Measurements from ENCODE around the gene SORL1. TPM values are rescaled to one million over a fixed set of nuclear protein-coding genes. Genes with fewer than 3 reads are reported as not detected.
"Not testable (repeated sequence)": the region's sequence is repeated elsewhere in the genome, so short reads cannot be mapped to it uniquely, and the experiment has no call there.

SORL1 gene
- total RNA-seq, 6 experiments from 2014 or later = 0.19 to 0.48 (median 0.36) TPM

DNA sequence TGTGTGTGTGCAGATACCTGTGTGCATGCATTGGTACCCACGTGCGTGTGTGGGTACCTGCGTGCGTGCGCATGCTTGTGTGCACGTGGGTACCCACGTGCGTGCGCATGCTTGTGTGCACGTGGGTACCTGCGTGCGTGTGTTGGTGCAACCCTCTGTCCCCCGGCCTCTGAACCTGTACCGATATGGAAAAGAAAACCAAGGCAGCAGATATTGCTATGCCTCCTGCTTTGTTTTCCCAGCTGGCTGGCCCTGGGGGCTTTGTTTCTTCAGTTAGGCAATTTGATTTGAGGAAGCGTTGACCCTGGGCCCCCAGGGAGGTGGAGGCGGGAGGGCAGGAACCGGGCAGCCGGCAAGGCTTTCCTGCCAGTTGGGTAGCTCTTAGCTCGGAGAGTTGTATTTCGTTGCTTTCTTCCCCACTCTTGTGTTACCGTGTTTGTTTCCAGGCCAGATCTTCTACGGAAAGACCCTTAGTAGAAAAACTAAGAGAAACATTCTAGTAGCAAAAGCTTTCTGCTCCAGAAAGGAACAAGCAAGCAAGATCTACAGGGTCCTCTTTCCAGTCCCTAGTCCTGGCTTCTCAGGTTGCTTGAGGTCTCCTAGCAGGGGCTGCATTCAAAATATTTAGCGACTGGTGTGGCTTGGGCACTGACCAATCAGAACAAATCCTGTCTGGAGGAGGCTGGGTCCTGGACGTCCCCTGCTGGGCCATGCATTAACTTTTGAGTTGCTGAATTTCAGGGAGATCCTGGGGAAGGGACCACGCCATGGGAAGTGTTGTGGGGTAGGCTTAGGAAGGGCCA, 27.0 kb downstream of the SORL1 start:
- no peaks in the 10 kb centered on the region for H3K4me1 Mint-ChIP-seq (ENCODE audit: low read depth)
- no peaks in the 10 kb centered on the region for H3K36me3 Mint-ChIP-seq (ENCODE audit: low read depth)
- peaks cover 35% of the 10 kb centered on the region for H3K27me3 Mint-ChIP-seq (ENCODE audit: insufficient read depth)
- no peak overlapping the region for H3K4me3 Mint-ChIP-seq
- TF ChIP-seq CTCF (IDR thresholded peaks at IDR 0.05) = no peak
- no peak overlapping the region for H3K27ac Mint-ChIP-seq
- H3K9me3 Mint-ChIP-seq = no peaks in the 10 kb centered on the region
- no peak for DNase-seq

DNA sequence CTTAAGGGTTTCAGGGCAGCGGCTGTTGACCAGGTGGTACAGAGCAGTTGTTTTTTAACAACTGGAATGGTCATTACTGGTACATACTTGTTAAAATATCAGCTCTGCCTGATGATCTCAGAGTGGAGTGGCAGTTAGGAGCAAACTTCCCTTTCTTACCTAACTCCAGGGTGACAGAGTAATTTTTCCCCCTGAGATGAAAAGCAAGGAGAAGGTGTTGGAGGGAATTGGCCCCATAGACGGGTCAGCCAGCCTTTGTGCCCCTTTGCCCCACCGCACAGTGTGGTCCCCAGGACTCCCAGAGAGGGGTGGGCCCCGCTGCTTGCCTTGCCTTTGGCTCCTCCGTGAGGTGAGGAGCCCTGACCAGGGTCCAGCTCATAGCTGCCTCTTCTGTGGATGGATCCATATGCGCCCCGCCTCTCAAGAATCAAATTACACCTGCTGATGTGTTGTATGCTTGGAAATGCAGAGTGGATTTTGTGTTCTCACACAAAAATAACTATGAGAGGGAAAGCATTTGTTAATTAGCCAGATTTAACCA, 27.7 kb downstream of the SORL1 start:
- Mint-ChIP-seq H3K9me3 (no peaks in the 10 kb centered on the region), H3K4me1 (ENCODE audit: low read depth) (no peaks in the 10 kb centered on the region), H3K4me3 (no peak overlapping the region), H3K36me3 (ENCODE audit: low read depth) (no peaks in the 10 kb centered on the region), H3K27ac (no peak overlapping the region), H3K27me3 (ENCODE audit: insufficient read depth) (peaks cover 40% of the 10 kb centered on the region)
- DNase-seq = no peak
- TF ChIP-seq CTCF (IDR thresholded peaks at IDR 0.05) = no peak

- DNase-seq; H3K27ac Mint-ChIP-seq; H3K9me3 Mint-ChIP-seq; H3K4me1 Mint-ChIP-seq (ENCODE audit: low read depth); H3K4me3 Mint-ChIP-seq; H3K36me3 Mint-ChIP-seq (ENCODE audit: low read depth): not testable (repeated sequence)
- peaks cover 39% of the 10 kb centered on the region for H3K27me3 Mint-ChIP-seq (ENCODE audit: insufficient read depth)
Observed at GRCh38 chr11:121481484-121482230, 29.5 kb downstream of the SORL1 start.

DNA sequence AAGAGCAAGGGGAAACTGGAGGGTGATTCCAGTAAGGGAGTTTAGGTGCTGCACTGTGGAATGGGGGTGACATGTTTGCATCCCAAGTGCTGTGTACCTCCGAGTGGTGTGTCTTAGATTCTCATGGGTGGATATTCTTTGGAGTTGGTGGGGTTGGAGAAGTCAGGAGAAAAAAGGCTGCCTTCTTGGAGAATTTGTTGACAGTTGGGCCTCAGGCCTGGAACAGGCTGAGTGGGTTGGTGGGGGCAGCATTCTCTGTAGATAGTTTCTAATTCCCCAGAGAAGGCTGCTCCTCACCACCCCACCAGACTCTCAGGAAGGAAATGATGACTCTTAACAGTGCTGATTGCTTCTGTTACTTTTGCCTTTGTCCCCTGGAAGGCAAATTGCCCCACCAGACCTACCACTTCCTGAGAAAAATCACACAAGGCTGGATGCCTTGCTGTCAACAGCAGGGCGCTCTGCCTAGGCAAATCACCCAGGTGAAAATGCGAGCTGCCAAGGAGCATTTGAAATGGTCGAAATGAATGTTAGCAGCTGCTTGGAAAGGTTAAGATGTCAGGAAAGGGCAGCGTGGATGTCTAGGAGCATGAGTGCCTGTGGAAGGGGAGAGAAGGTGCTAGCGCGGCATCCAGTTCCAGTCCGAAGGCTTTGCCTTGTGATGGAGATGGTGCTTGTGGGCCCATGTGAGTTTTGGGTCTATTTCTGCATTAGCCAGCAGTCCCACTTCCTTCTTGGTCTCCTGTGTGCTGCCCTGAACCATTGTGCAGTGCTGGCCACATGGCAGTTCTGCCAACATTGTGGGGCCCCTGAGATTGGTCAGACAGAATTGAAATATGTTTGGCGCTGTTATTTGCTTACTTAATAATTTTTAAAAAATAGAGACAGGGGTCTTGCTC, 30.4 kb downstream of the SORL1 start:
- Mint-ChIP-seq H3K4me3 (no peak overlapping the region), H3K27me3 (ENCODE audit: insufficient read depth) (peaks cover 45% of the 10 kb centered on the region), H3K27ac (no peak overlapping the region), H3K36me3 (ENCODE audit: low read depth) (no peaks in the 10 kb centered on the region), H3K4me1 (ENCODE audit: low read depth) (no peaks in the 10 kb centered on the region), H3K9me3 (no peaks in the 10 kb centered on the region)
- no peak for TF ChIP-seq CTCF (IDR thresholded peaks at IDR 0.05)
- DNase-seq = no peak

GRCh38 chr11:121483805-121484480, 31.8 kb downstream of the SORL1 start:
- Mint-ChIP-seq H3K27ac (no peak overlapping the region), H3K4me1 (ENCODE audit: low read depth) (no peaks in the 10 kb centered on the region), H3K9me3 (no peaks in the 10 kb centered on the region), H3K36me3 (ENCODE audit: low read depth) (no peaks in the 10 kb centered on the region), H3K27me3 (ENCODE audit: insufficient read depth) (peaks cover 49% of the 10 kb centered on the region), H3K4me3 (no peak overlapping the region)
- DNase-seq = no peak
- TF ChIP-seq CTCF (IDR thresholded peaks at IDR 0.05) = no peak

All from HFFc6 (cell line).